Urinary bladder (tissue), 4 donors: ENCODE results near the gene TOX4. TPM values are rescaled to one million over a fixed set of nuclear protein-coding genes. Genes with fewer than 3 reads are reported as not detected.

Experiments
- DNase-seq: peaks from one replicate; pipeline ENCODE4 v3.0.0-alpha.2; 2015; ENCODE audit errors: extremely low spot score
- H3K27ac ChIP-seq: one replicate; pipeline ENCODE4 v1.5.1; 2013; ENCODE audit warnings: low read depth, mild to moderate bottlenecking, moderate library complexity
- H3K36me3 ChIP-seq: one replicate; pipeline ENCODE4 v1.6.1; 2013; ENCODE audit warnings: mild to moderate bottlenecking, moderate library complexity; ENCODE audit not compliant: insufficient read depth
- H3K4me1 ChIP-seq: one replicate; pipeline ENCODE4 v1.6.1; 2013; ENCODE audit warnings: mild to moderate bottlenecking, moderate library complexity; ENCODE audit not compliant: insufficient read depth
- H3K4me3 ChIP-seq: one replicate; pipeline ENCODE4 v1.5.1; 2013; ENCODE audit warnings: low read depth, low read length
- WGBS: extraction: QIAGEN DNeasy Blood & Tissue Kit; methylation state at CpG from one replicate; pipeline ENCODE4 v1.1.7; 2013; 5-methylcytosine and 5-hydroxymethylcytosine counted together
- polyA plus RNA-seq: library from polyadenylated mRNA; stranded (reverse); fragments of 200-250 nt; gene quantifications from one replicate; pipeline ENCODE4 v1.2.3, GENCODE V29; 2013
- total RNA-seq: library from RNA; depleted of rRNA; stranded (reverse); fragments of >200 nt; gene quantifications from one replicate; pipeline ENCODE4 v1.2.3, GENCODE V29; 2014
- donor health status: healthy with polysubstance abuse.
- donor health status: healthy.

TOX4 gene
- total and polyA plus RNA-seq, 2 donors: 25.9 to 46.5 TPM

GRCh38 chr14:21514341-21514740, 37.3 kb downstream of the TOX4 start:
- Histone ChIP-seq H3K4me1 (no peaks in the 10 kb centered on the region), H3K27ac (no peak overlapping the region), H3K36me3 (no peaks in the 10 kb centered on the region), H3K4me3 (no peak overlapping the region)
- no peak for DNase-seq
- 88% methylated on average over 1 of the region's 1 CpG for WGBS

DNA sequence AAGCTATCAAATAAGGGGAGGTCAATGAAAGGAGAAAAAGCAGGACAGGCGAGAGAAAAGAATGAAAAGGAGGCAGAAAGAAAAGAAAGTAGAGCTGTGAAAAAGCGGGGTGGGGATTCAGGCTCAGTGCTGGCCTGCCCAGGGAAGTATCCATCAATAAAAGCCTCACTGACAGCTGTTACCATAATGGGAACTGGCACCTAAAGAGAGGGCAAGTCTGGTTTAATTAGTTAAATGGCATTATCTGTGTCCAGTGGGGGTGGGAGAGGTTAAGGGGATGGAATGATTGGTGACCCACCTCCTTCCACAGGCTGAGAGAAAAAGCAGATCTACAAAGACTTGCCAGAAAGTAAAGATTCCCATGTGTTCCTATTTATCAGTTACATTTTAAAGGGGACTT, 41.7 kb downstream of the TOX4 start:
- Histone ChIP-seq H3K27ac (no peak overlapping the region), H3K4me1 (no peaks in the 10 kb centered on the region), H3K36me3 (no peaks in the 10 kb centered on the region), H3K4me3 (no peak overlapping the region)
- no peak for DNase-seq
- 69% methylated on average over 2 of the region's 2 CpGs for WGBS

DNA sequence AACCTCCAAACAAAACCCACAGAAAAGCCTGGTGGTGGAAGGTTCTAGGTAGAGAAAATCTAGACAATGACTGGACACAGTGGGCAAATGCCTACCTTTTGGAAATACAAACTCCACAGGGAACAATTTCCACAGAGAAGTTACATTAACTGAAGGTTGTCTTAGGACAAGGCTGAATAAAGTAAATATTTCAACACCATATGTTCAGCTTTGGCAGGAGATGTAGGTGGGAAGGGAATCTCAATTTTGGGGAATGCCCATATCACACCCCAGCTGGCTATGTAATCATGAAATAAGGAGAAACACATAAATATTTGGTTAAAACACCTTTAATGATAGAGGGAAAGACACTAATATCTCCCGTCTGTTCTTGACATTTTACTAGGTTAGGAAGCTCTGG, 43.8 kb downstream of the TOX4 start:
- no peaks in the 10 kb centered on the region for H3K4me1 ChIP-seq
- H3K36me3 ChIP-seq: no peaks in the 10 kb centered on the region
- no peak overlapping the region for H3K27ac ChIP-seq
- 74% methylated on average over 1 of the region's 1 CpG for WGBS
- H3K4me3 ChIP-seq: no peak overlapping the region
- no peak for DNase-seq

DNA sequence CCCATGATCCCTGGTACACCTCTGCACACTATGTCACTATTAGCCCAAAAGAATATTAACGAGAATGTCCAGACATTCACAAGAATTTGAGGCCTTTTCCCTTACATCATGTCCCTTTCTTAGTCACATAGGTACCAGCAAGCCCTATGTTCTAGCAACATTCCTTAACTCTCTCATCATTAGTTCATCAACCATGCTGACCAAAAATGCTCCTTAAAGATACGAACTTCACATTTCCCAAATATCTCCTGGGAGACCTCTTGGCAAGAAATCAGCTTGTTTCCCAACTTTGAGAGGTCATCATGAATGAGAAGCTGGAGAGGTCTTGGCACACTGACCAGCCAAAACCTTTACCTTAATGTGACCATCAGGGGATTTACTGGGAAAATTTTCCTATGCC, 44.5 kb downstream of the TOX4 start:
- WGBS: 79% methylated on average over 2 of the region's 2 CpGs

DNA sequence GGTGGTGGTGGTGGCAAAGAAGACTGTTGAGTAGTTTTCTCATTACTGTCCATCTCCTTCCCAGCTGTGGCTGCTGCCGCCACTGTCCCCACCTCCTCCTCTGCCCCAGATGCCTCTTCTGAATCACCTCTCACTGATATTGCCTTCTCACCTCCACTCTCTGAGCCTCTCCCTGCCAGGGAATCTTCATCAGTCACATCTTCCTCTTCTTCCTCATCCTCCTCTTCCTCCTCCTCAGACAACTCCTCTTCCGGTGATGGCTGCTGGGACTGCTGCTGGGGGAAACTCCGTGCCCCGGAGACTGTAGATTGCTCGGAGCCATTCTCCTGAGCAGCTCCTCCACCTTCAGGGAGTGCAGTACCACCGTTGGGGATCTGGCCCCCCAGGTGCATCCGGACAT, 46.2 kb downstream of the TOX4 start:
- WGBS: 77% methylated on average over 7 of the region's 7 CpGs
- H3K4me3 ChIP-seq: no peak overlapping the region
- DNase-seq: no peak
- H3K4me1 ChIP-seq: no peaks in the 10 kb centered on the region
- H3K36me3 ChIP-seq: no peaks in the 10 kb centered on the region
- H3K27ac ChIP-seq: no peak overlapping the region

More for the DNA sequence above, 44.5 kb downstream of the TOX4 start:
- no peak overlapping the region for H3K4me3 ChIP-seq
- no peaks in the 10 kb centered on the region for H3K4me1 ChIP-seq
- no peak overlapping the region for H3K27ac ChIP-seq
- DNase-seq: no peak
- no peaks in the 10 kb centered on the region for H3K36me3 ChIP-seq

DNA sequence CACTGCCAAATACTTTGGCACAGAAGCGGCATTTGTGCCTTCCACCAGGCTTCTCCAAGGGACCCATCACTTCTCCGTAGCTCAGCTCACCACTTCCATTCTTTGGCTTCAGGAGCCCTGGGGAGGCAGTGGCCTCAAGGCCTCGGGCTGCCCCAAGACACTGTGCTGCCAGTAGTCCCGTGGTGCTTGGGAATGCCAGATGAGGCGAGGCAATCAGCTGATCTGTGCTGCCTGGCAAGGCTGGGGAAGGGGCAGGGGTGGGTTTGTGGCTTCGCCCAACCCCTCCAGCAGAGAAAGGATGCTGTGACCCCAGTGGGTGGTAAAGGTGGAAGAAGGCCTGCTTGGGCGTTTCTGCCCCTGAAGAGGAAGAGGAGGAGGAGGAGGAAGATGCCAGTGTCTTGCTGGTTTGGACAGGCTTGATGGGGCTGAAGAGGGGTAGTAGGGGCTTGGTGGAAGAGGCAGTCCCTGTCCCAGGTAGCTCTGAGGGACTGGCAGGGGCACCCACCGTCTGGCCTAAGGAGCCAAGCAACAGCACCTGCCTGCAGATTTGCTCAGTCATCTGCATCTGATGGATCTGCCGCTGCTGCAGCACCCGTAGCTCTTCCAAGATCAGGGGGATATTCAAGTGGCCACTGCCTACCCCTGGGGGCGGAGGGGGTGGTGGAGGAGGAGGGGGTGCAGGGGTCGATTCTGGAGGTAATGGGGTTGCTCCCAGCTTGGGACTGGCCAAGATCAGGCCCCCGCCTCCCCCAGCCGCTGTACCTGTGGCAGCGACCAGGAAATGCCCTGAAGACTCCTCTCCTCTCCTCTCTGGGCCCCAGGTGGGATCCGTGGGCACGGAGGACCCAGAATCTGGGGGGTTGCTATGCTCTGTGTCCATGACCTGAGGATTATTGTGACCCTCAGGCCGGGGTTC, 47.8 kb downstream of the TOX4 start:
- Histone ChIP-seq H3K27ac (no peak overlapping the region), H3K36me3 (no peaks in the 10 kb centered on the region)

DNA sequence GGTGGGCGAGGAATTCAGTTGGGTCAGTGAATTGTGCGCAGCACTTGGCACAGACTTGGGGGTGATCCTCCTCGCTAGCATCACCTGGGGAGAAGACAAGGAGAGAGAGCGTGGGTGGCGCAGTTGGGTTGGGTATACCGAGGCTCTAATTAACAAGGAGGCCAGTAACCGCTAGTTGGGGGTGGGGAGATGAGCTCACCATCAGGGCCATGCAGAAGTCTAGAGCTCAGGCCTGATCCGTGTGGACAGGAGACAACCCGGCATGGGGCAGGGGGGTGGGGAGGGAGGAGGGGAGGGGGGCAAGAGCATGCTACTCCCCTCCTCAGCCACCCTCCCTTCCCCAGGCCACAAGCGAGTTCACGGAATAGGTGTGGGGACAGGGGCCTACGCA, 48.6 kb downstream of the TOX4 start:
- no peak overlapping the region for H3K27ac ChIP-seq
- DNase-seq: no peak
- 25% methylated on average over 12 of the region's 12 CpGs for WGBS
- H3K4me1 ChIP-seq: no peaks in the 10 kb centered on the region
- H3K36me3 ChIP-seq: no peaks in the 10 kb centered on the region
- peak overlapping the region; percentile 77 for H3K4me3 ChIP-seq

More for the DNA sequence above, 47.8 kb downstream of the TOX4 start:
- 81% methylated on average over 18 of the region's 18 CpGs for WGBS
- no peak for DNase-seq
- no peaks in the 10 kb centered on the region for H3K4me1 ChIP-seq
- H3K4me3 ChIP-seq: peak overlapping the region; percentile 77

DNA sequence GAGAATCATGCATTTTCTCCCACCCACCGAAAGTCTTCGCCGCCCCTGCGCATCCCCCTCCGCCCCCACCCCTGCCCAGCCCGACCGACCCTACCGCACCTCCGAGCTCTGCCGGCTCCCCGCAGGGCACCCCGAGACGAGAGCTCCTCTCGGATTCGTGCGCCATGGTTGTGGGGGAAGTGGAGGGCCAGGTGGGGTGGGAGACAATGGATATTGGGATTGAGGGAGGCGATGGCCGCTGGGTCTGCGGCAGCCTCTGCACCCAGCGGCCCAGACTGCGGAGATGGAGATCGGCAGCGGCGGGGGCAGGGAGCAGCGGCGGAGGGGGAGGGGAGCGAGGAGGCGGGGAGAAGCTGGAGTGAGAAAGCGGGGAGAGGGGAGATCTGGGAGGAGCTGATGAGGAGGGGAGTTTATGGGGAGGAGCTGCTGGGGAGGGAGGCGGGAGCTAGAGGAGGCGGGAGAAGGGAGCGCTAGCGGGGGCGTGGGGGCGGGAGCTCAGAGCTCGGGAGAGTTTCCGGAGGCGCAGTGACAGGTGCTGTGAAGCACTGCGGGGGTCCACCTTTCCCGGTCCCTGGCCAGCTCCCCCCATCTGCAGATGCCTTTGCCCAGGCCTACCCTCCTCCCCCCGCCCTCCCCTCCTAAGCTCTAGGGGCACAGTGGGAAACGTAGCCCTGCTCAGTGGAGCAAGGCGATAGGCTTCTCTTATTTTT, 49.1 kb downstream of the TOX4 start, which contains the start of gene SALL2:
Gene SALL2, minus strand, starts transcription at position 385 of the 710 bp plus-strand sequence. Its CDS starts 219 bp downstream, at position 166.
- Histone ChIP-seq H3K36me3 (no peaks in the 10 kb centered on the region), H3K27ac (no peak within 1 kb of the TSS), H3K4me3 (peak within 1 kb of the TSS; percentile 77), H3K4me1 (no peaks in the 10 kb centered on the region)
- WGBS: under 1% methylated on average over 43 of the region's 43 CpGs
- peak; percentile 85 for DNase-seq

- H3K27ac ChIP-seq: no peak overlapping the region
- 15% methylated on average over 13 of the region's 13 CpGs for WGBS
- DNase-seq: no peak
- H3K36me3 ChIP-seq: no peaks in the 10 kb centered on the region
- H3K4me3 ChIP-seq: peak overlapping the region; percentile 77
- no peaks in the 10 kb centered on the region for H3K4me1 ChIP-seq
Observed at GRCh38 chr14:21526672-21527317, 49.8 kb downstream of the TOX4 start.

GRCh38 chr14:21527318-21527679, 50.3 kb downstream of the TOX4 start:
- WGBS: 38% methylated on average over 1 of the region's 1 CpG
- Histone ChIP-seq H3K4me1 (no peaks in the 10 kb centered on the region), H3K27ac (no peak overlapping the region), H3K4me3 (no peak overlapping the region), H3K36me3 (no peaks in the 10 kb centered on the region)
- DNase-seq: no peak

DNA sequence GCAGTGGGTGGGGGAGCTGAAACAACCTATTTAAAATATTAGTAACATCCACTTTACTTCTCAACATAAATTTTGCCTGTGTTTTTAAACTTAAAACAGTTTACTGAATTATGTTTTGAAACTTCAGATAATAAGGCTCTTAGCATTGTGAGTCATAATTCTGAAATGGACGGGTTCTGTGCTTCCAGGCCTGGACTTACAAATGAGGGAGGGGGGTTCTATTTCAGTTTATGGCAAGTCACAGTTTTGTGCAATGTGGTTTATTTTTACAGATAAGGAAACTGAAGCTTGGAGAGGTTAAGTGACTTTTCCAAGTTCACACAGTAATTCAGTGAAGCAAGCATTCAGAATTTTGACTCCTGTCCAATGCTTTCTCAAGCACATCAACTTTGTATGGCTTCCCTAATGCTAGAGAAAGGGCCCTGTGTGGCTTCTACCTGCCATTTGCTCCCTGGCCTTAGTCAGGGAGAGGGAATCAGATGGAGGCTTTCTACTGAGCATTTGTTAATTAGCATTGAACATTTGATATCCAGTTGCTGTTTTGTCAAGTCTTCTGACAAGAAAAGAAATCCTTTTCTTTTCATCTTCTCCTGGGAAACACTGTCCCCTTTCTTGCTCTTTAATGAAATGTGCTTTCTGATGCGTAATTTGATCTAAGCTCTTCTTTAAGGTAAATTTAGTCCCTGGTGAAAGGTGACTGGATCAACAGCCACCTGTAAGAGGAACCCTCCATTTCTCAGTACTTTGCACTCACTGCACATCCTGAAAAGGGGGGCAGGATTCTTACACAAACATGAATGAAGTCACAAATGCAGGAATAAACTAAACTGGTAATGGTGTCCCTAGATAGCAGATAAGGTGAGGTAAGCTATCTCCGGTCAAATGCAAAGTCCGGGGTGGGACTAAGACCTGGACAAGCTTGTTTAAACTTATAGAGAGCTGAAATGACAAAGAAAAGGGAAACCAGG, 51.7 kb downstream of the TOX4 start:
- Histone ChIP-seq H3K4me1 (no peaks in the 10 kb centered on the region), H3K4me3 (no peak overlapping the region), H3K36me3 (no peaks in the 10 kb centered on the region), H3K27ac (no peak overlapping the region)
- no peak for DNase-seq
- 66% methylated on average over 4 of the region's 4 CpGs for WGBS

DNA sequence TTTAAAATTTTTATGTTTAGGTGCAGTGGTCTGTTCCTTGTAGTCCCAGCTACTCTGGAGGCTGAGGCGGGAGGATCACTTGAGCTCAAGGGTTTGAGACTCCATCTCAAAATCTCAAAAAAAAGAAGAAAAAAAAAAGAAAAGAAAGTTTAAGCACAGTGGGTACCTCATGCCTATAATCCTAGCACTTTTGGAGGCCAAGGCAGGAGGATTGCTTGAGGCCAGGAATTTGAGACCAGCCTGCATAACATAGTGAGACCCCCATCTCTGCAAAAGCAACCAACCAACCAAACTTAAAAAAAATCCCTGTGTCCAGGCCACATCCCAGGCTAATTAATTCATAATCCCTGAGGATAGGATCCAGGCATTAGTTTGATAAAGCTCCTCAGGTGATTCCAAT, 52.5 kb downstream of the TOX4 start:
- DNase-seq: no peak
- Histone ChIP-seq H3K36me3 (no peaks in the 10 kb centered on the region), H3K27ac (no peak overlapping the region), H3K4me3 (no peak overlapping the region), H3K4me1 (no peaks in the 10 kb centered on the region)
- 95% methylated on average over 1 of the region's 1 CpG for WGBS

DNA sequence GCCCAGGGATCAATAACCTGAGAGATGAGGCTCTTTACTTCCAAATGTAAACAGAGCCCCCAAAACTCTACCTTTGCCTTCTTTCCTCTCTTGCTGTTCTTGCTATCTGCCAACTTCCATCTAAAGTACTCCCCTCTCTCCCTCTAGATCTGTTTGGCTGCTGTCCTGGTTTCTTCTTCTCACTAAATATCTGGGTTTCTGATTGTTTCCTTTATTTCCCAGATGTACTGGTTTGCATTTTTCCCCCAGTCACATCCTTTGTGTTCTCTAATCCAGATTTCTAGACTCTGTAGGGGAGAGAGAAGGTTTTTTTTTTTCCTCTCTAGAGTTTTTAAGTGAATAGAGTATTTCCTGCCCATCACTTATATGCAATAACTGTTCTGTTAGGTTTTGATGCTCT, 56.3 kb downstream of the TOX4 start:
- DNase-seq: no peak
- no peak overlapping the region for H3K27ac ChIP-seq
- H3K4me1 ChIP-seq: no peaks in the 10 kb centered on the region
- H3K36me3 ChIP-seq: no peaks in the 10 kb centered on the region
- H3K4me3 ChIP-seq: no peak overlapping the region
